SU-DHL-6 (cell line): ENCODE measurements around the gene ZMIZ1.

Experiments
- H2AFZ ChIP-seq: fragments of 200-600 bp; sonication (generic); 2 replicates; pipeline ENCODE4 v1.6.1; 2014; ENCODE audit warnings: low read depth, mild to moderate bottlenecking, moderate library complexity, mixed read lengths, antibody characterized with exemption, low read length; ENCODE audit not compliant: severe bottlenecking
- H3F3A ChIP-seq: fragments of 200-600 bp; shearing (Covaris generic); 2 replicates; pipeline ENCODE4 v1.6.0; 2016; ENCODE audit warnings: antibody characterized with exemption, mild to moderate bottlenecking; ENCODE audit not compliant: insufficient read depth
- H3K27ac ChIP-seq: fragments of 200-600 bp; sonication (generic); 2 replicates; pipeline ENCODE4 v1.5.1; 2016; ENCODE audit warnings: low read depth, mild to moderate bottlenecking, low read length, moderate library complexity, mixed read lengths
- H3K27me3 ChIP-seq: fragments of 200-600 bp; sonication (generic), shearing (Covaris generic); 2 replicates; pipeline ENCODE4 v1.6.0; 2014; ENCODE audit warnings: mild to moderate bottlenecking, low read length
- H3K36me3 ChIP-seq: fragments of 200-600 bp; sonication (generic); 2 replicates; pipeline ENCODE4 v1.6.1; 2014; ENCODE audit warnings: mild to moderate bottlenecking, low read length, mixed read lengths
- H3K4me2 ChIP-seq: fragments of 300-600, 200-600 bp; shearing (Covaris generic), sonication (generic); 2 replicates; pipeline ENCODE4 v1.6.0; 2014; ENCODE audit warnings: low read length, low read depth, mild to moderate bottlenecking; ENCODE audit not compliant: poor library complexity, severe bottlenecking
- H3K4me3 ChIP-seq: fragments of 200-600 bp; sonication (generic); 2 replicates; pipeline ENCODE4 v1.5.1; 2014; ENCODE audit warnings: antibody characterized with exemption, low read length, mild to moderate bottlenecking, mixed read lengths; ENCODE audit not compliant: insufficient read depth, poor library complexity, severe bottlenecking
- H3K79me2 ChIP-seq: fragments of 200-600 bp; sonication (generic); 2 replicates; pipeline ENCODE4 v1.6.1; 2014; ENCODE audit warnings: mild to moderate bottlenecking, low read length, moderate library complexity; ENCODE audit not compliant: insufficient read depth
- H3K9ac ChIP-seq: fragments of 200-600 bp; sonication (generic); 2 replicates; pipeline ENCODE4 v1.7.0; 2014; ENCODE audit warnings: mild to moderate bottlenecking, low read length
- H3K9me2 ChIP-seq: fragments of 200-600 bp; sonication (generic); replicated peaks from 2 replicates; pipeline ENCODE4 v1.6.1; 2014; ENCODE audit warnings: low read length; ENCODE audit not compliant: insufficient read depth
- H3K9me3 ChIP-seq: fragments of 200-600 bp; sonication (generic); 2 replicates; pipeline ENCODE4 v1.6.1; 2014; ENCODE audit warnings: low read length, mixed read lengths; ENCODE audit not compliant: insufficient read depth
- H4K20me1 ChIP-seq: fragments of 200-600 bp; sonication (generic); 2 replicates; pipeline ENCODE4 v1.6.1; 2014; ENCODE audit warnings: low read depth, mild to moderate bottlenecking, antibody characterized with exemption, low read length, moderate library complexity, mixed read lengths
- CTCF ChIP-seq: fragments of 200-600 bp; sonication (generic); IDR thresholded peaks from one replicate; pipeline ENCODE4 v1.5.1; 2017; ENCODE audit warnings: antibody characterized with exemption, mild to moderate bottlenecking, low read length, moderate library complexity; ENCODE audit not compliant: insufficient read depth, poor library complexity, severe bottlenecking
- EZH2phosphoT487 ChIP-seq: fragments of 200-600 bp; sonication (generic), shearing (Covaris generic); conservative IDR thresholded peaks from 2 replicates; pipeline ENCODE4 v1.6.1; 2018; ENCODE audit warnings: mild to moderate bottlenecking, antibody characterized with exemption, low read length, moderate library complexity, mixed read lengths

The ZMIZ1 gene

GRCh38 chr10:79051766-79052165 lies 17.0 kb upstream of the ZMIZ1 start:
- Histone ChIP-seq H3K27ac (no peak overlapping the region), H4K20me1 (no peaks in the 10 kb centered on the region), H3K4me2 (no peak overlapping the region), H3K27me3 (no peaks in the 10 kb centered on the region), H3K9ac (no peak overlapping the region), H3F3A (no peaks in the 10 kb centered on the region), H3K9me2 (no peaks in the 10 kb centered on the region), H3K36me3 (no peaks in the 10 kb centered on the region), H3K4me3 (no peak overlapping the region), H3K9me3 (no peaks in the 10 kb centered on the region), H2AFZ (no peak overlapping the region), H3K79me2 (no peaks in the 10 kb centered on the region)
- TF ChIP-seq CTCF (no peak), EZH2phosphoT487 (no peak)

- no peaks in the 10 kb centered on the region for H3K9me3 ChIP-seq
Observed at GRCh38 chr10:79052291-79053080, 16.3 kb upstream of the ZMIZ1 start.

GRCh38 chr10:79053081-79053434 lies 15.7 kb upstream of the ZMIZ1 start:
- Histone ChIP-seq H3K9ac (no peak overlapping the region), H3K36me3 (no peaks in the 10 kb centered on the region), H3K9me3 (no peaks in the 10 kb centered on the region), H3K9me2 (no peaks in the 10 kb centered on the region), H3K79me2 (no peaks in the 10 kb centered on the region), H2AFZ (no peak overlapping the region), H3K4me2 (no peak overlapping the region), H3F3A (no peaks in the 10 kb centered on the region), H3K27me3 (no peaks in the 10 kb centered on the region), H4K20me1 (no peaks in the 10 kb centered on the region), H3K27ac (no peak overlapping the region), H3K4me3 (no peak overlapping the region)
- TF ChIP-seq EZH2phosphoT487 = no peak
- TF ChIP-seq CTCF = no peak

More at GRCh38 chr10:79052291-79053080, 16.3 kb upstream of the ZMIZ1 start:
- Histone ChIP-seq H3K27ac (no peak overlapping the region), H3K79me2 (no peaks in the 10 kb centered on the region), H3F3A (no peaks in the 10 kb centered on the region), H4K20me1 (no peaks in the 10 kb centered on the region), H3K36me3 (no peaks in the 10 kb centered on the region), H3K27me3 (no peaks in the 10 kb centered on the region), H3K9ac (no peak overlapping the region), H3K4me3 (no peak overlapping the region), H3K9me2 (no peaks in the 10 kb centered on the region), H3K4me2 (no peak overlapping the region), H2AFZ (no peak overlapping the region)
- TF ChIP-seq EZH2phosphoT487 (no peak), CTCF (no peak)
